IPS-15b (cell line): ENCODE measurements around the gene TRAF5.

ENCODE experiments used
- H3K27me3 ChIP-seq: one replicate; pipeline ENCODE4 v1.6.1; 2013; ENCODE audit warnings: low read length; ENCODE audit not compliant: control insufficient read depth, insufficient read depth
- H3K36me3 ChIP-seq: one replicate; pipeline ENCODE4 v1.6.1; 2013; ENCODE audit warnings: low read length; ENCODE audit not compliant: control insufficient read depth, insufficient read depth
- H3K4me1 ChIP-seq: one replicate; pipeline ENCODE4 v1.6.1; 2013; ENCODE audit warnings: mild to moderate bottlenecking, low read length; ENCODE audit not compliant: control insufficient read depth, insufficient read depth
- H3K4me3 ChIP-seq: one replicate; pipeline ENCODE4 v1.5.1; 2013; ENCODE audit warnings: low read depth, low read length
- H3K9ac ChIP-seq: one replicate; pipeline ENCODE4 v1.6.1; 2013; ENCODE audit warnings: low read depth, mild to moderate bottlenecking, low read length
- H3K9me3 ChIP-seq: one replicate; pipeline ENCODE4 v1.6.1; 2013; ENCODE audit warnings: mild to moderate bottlenecking, low read length; ENCODE audit not compliant: control insufficient read depth, insufficient read depth

TRAF5 gene

GRCh38 chr1:211375146-211375818 lies 48.6 kb downstream of the TRAF5 start:
- H3K9me3 ChIP-seq: no peaks in the 10 kb centered on the region
- H3K4me3 ChIP-seq: no peak overlapping the region
- peaks cover 20% of the 10 kb centered on the region for H3K4me1 ChIP-seq
- H3K9ac ChIP-seq: no peak overlapping the region
- H3K27me3 ChIP-seq: no peaks in the 10 kb centered on the region
- peaks cover 6% of the 10 kb centered on the region for H3K36me3 ChIP-seq

- no peak overlapping the region for H3K4me3 ChIP-seq
- H3K9me3 ChIP-seq: no peaks in the 10 kb centered on the region
- H3K36me3 ChIP-seq: peaks cover 6% of the 10 kb centered on the region
- peaks cover 20% of the 10 kb centered on the region for H3K4me1 ChIP-seq
- H3K9ac ChIP-seq: no peak overlapping the region
- no peaks in the 10 kb centered on the region for H3K27me3 ChIP-seq
Measured at GRCh38 chr1:211375949-211376348, 49.3 kb downstream of the TRAF5 start.

GRCh38 chr1:211376807-211377470 lies 50.3 kb downstream of the TRAF5 start:
- H3K4me3 ChIP-seq: no peak overlapping the region
- peaks cover 5% of the 10 kb centered on the region for H3K36me3 ChIP-seq
- no peak overlapping the region for H3K9ac ChIP-seq
- H3K4me1 ChIP-seq: peaks cover 20% of the 10 kb centered on the region
- no peaks in the 10 kb centered on the region for H3K27me3 ChIP-seq
- H3K9me3 ChIP-seq: no peaks in the 10 kb centered on the region

GRCh38 chr1:211377539-211378450 lies 51.2 kb downstream of the TRAF5 start:
- H3K9me3 ChIP-seq: no peaks in the 10 kb centered on the region
- H3K27me3 ChIP-seq: no peaks in the 10 kb centered on the region
- peaks cover 20% of the 10 kb centered on the region for H3K4me1 ChIP-seq
- H3K9ac ChIP-seq: no peak overlapping the region
- H3K36me3 ChIP-seq: no peaks in the 10 kb centered on the region
- H3K4me3 ChIP-seq: no peak overlapping the region

- Histone ChIP-seq H3K4me1 (peaks cover 22% of the 10 kb centered on the region), H3K4me3 (no peak overlapping the region), H3K9ac (no peak overlapping the region), H3K27me3 (no peaks in the 10 kb centered on the region), H3K36me3 (no peaks in the 10 kb centered on the region), H3K9me3 (no peaks in the 10 kb centered on the region)
Measured at GRCh38 chr1:211378844-211379243, 52.2 kb downstream of the TRAF5 start.

- H3K27me3 ChIP-seq: no peaks in the 10 kb centered on the region
- H3K4me1 ChIP-seq: peaks cover 22% of the 10 kb centered on the region
- H3K9me3 ChIP-seq: no peaks in the 10 kb centered on the region
- no peak overlapping the region for H3K4me3 ChIP-seq
- H3K9ac ChIP-seq: no peak overlapping the region
- no peaks in the 10 kb centered on the region for H3K36me3 ChIP-seq
Measured at GRCh38 chr1:211379446-211379845, 52.8 kb downstream of the TRAF5 start.

- Histone ChIP-seq H3K36me3 (no peaks in the 10 kb centered on the region), H3K9me3 (no peaks in the 10 kb centered on the region), H3K4me1 (peaks cover 15% of the 10 kb centered on the region), H3K9ac (peak overlapping the region; percentile 62), H3K4me3 (peak overlapping the region; percentile 90), H3K27me3 (no peaks in the 10 kb centered on the region)
Measured at GRCh38 chr1:211381481-211382181, 55.0 kb downstream of the TRAF5 start.

GRCh38 chr1:211382182-211382713 lies 55.6 kb downstream of the TRAF5 start:
- Histone ChIP-seq H3K4me3 (peak overlapping the region; percentile 90), H3K27me3 (no peaks in the 10 kb centered on the region), H3K9me3 (no peaks in the 10 kb centered on the region), H3K4me1 (peaks cover 10% of the 10 kb centered on the region), H3K9ac (peak overlapping the region; percentile 97), H3K36me3 (no peaks in the 10 kb centered on the region)

- no peaks in the 10 kb centered on the region for H3K9me3 ChIP-seq
- peak overlapping the region; percentile 97 for H3K9ac ChIP-seq
- H3K36me3 ChIP-seq: no peaks in the 10 kb centered on the region
- H3K4me3 ChIP-seq: peak overlapping the region; percentile 90
- H3K27me3 ChIP-seq: no peaks in the 10 kb centered on the region
- H3K4me1 ChIP-seq: peaks cover 5% of the 10 kb centered on the region
Measured at GRCh38 chr1:211382714-211383480, 56.3 kb downstream of the TRAF5 start.

GRCh38 chr1:211384524-211384923 lies 57.9 kb downstream of the TRAF5 start:
- Histone ChIP-seq H3K9me3 (no peaks in the 10 kb centered on the region), H3K27me3 (no peaks in the 10 kb centered on the region), H3K36me3 (no peaks in the 10 kb centered on the region), H3K4me3 (no peak overlapping the region), H3K9ac (no peak overlapping the region), H3K4me1 (peaks cover 2% of the 10 kb centered on the region)
